ENCODE data around the gene IGFBP5.

GRCh38 chr2:216666461-216667233 is 28.7 kb downstream of the IGFBP5 start:
- TF ChIP-seq POLR2A (IDR thresholded peaks at IDR 0.05) = no peak
- peak; percentile 91 to 96 (median 95) for TF ChIP-seq CTCF (IDR thresholded peaks at IDR 0.05)
- TF ChIP-seq EP300 (IDR thresholded peaks at IDR 0.05) = no peak
